ENCODE data around the gene BMF.
A peak's percentile ranks its signal among the peaks of the same experiment; 100 is the strongest.

The BMF gene

DNA sequence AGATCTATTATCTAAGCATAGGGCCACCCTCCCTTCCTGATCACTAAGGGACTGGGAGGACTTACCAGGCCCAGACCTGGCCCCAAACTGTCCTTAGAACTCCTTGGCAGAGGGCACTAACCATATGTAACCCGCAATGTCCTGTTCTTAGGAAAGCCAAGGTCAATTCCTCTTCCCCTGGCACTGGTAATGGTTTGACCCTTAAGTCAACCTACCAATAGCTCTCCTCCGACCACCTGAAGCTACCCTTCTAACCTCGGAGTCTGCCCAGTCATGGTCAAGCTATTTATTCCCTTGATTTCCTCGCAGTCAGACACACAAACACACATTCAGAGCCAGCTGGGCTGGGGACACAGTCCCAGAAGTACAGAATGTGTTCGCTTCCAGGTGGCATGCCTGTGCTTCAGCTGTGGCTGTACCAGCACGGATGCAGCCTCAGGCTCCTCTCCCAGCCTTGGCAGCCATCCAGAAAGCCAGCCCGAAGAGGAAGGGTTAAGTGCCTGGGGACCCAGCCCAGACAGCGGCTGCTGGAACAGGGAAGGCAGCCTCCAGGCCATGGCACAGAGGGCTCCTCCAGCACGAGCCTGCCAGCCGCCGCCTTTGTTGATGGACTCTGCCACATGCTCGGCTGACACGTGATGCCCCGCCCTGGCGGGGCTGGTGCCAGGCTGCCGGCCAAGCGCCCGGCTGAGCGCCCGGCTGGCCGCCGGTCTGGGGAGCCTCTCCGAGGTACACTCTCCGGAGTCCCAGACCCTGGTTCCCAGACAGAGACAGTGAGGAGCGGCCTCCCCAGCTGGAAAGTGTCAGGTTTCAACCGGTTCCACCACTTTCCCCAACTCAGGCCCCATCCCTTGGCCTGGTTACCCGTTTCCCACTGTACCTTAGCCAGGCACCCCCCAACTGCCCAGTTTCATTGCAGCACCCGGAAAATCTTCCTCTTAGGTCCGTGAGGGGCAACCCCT is 5.5 kb downstream of the BMF start:
- no peak for DNase-seq

DNA sequence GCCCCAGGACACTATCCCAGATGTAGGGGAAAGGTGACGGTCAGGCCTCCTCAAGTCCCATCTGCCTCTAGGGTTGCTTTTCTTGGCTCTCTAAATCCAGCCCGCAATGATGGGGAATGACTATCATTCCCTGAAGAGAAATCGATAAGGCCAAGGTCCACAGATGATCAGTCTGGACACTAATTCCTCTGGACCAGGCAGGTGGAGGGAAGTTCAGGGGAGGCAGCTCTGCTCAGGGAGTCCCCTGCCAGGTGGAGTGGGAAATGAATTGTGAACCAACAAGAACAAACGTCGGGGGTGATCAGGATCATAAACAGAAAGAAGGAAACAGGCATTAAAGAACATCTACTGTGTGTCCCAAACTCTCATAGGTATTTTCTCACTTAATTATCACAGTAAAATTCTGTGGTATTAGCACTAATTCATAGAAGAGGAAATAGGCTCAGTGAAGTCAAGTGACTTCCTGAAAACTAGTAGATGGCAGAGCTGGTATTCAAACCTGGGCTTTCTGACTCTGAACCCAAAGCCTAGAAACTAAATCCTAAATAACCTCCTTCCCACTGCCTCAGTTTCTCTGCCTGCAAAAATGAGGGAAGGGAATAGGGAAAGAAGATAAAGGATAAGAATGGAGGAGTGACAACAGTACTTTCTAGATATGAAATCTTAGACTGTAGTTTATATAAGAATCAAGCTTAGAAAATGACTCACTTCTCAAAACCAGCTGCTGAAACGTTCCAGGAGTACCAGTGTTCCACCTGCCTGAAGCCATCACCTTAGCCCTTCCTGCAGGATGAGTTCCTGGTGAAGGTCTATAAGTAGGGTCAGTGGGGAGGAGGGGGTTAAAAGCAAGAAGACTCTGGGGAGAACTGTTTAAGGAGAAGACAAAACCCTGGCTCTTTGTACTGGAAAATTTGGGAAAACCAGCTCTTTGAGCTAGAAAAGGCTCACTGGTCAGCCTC is 7.5 kb downstream of the BMF start:
- no peak for DNase-seq

GRCh38 chr15:40100123-40100946 is 8.3 kb downstream of the BMF start:
- no peak for DNase-seq

- peak; percentile 74 for DNase-seq
Measured at GRCh38 chr15:40098489-40099261, 10.0 kb downstream of the BMF start.

GRCh38 chr15:40097968-40098476 is 10.7 kb downstream of the BMF start:
- no peak for DNase-seq

- no peak for DNase-seq
Measured at GRCh38 chr15:40097096-40097967, 11.3 kb downstream of the BMF start.

DNA sequence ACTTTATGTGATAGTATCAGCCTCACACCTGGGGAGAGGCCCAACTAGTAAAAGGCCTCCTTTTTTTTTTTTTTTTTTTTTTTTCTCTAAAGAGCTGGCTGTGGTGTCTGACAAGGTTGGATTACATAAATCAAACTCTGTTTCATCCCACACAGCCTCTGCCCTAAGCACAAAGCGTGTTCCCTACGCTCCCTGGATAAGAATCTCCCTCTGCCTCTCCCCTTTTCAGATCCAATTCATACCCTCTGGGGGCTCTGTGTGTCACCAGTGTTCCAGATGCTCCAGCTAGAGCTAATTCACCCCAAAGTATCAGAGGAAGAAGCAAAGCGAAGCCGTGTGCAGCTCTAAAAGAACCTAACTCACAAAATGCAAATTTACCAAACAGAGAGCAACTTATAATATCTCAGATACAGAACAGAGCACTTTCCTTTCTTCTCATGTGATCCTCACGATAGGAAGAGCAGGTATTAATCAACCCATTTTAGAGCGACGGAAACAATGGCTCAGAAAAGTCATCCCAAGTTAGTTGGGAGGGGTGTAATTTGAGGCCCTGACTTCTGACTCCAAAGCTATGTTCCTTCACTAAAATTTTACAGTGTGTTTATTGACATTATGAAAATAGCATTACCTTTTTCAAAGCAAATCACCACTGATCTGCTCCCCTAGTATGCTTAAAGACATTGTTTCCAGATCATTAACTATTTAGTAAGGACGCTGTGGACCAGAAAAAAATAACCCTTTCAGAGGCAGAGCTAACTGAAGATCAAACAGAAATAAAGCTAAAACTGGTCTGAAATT is 12.4 kb downstream of the BMF start:
- no peak for DNase-seq

- DNase-seq, result no peak
Measured at GRCh38 chr15:40095371-40096093, 13.1 kb downstream of the BMF start.

DNA sequence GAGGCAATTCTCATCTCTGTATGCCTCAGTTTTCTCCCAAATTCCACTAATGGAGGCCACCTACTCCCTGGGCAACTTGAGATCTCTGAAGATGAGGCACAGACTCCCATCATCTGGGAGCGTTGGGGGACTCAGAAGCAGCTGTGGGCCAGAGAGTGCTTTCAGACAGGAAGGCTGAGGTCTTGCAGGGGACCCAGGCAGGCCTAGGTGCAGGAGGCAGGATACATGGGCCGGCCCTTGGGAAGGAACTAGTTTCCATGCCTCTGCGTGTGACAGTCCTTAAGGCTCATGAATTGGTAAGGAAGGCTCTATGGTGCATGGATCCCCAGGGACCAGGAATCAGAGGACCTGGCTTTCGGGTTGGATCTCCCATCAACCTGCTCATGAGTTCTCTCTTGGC is 14.5 kb downstream of the BMF start:
- DNase-seq, result no peak

DNA sequence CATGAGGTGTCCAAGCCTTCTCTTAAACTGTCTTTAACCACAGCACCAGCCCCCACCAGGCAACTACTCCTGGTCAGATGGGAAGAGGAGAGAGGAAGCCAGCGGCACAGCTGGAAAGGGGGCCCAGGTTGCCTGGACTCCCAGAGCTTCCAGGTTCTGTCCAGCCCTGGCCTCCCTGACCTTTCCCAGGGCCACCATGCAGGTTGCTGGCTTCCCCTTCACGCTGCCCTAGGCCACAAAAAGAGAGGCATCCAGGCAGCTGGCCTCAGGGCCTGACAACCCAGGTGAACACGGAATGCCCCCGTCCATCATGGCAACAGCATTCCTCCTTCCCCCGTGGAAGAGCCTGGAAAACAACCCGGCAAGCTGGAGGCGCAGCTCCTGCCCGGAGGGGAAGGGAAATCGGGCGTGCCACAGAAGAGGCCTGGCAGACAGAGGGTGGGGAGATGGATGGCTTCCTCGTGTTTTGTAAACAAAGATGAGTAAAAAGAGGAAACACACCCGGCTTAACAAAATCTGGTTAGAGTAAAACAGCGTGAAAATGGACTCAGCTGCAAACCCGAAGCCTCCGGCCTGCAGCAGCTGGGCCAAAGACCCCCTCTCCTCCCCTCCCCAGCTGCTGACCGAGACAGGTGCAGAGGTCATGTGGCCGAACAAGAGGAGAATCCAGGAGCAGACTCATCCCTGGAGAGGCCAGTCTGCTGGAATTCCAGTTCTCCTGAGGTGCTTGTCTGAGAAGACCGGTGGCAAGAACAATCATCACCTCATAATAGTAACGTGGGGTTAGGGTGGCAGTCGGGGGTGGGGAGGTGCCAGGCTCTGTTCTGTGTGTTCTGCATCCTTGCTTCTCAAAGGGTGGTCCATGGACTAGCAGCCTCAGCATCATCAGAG is 15.5 kb downstream of the BMF start:
- no peak for DNase-seq

DNA sequence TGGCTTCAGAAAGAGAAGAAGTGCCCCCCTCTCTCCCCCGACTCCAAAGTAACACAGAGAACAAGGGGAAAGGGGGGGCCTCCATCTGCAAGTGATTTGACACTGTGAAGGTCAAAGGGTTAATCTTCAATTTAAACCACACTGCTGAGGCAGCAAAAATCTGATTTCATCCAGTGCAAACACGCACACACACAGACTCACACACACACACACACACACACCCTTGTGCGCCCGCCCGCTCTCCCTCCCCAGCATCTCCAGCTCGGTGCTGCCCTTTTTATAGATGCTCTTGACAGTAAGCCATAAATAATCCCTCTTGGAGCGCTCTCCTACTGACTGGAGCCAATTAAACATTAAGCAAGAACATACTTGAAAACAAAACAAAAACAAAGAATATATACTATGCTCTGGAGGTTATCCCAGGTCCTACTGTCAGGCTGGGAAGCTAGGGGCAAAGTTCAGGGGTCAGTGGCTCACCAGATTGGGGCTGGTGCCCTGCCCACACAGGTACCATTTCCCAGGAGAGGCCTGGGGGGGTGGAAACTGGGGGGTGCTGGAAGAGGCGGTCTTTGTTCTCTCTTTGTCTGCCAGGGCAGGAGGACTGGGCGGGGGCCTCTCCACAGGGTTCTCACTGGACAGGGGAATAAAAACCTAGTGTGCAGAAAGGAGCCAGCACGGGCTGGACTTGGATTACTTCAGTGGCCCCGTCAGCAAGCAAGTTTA is 16.3 kb downstream of the BMF start:
- DNase-seq, result no peak

- DNase-seq, result no peak
Measured at GRCh38 chr15:40091861-40092255, 16.8 kb downstream of the BMF start.

DNA sequence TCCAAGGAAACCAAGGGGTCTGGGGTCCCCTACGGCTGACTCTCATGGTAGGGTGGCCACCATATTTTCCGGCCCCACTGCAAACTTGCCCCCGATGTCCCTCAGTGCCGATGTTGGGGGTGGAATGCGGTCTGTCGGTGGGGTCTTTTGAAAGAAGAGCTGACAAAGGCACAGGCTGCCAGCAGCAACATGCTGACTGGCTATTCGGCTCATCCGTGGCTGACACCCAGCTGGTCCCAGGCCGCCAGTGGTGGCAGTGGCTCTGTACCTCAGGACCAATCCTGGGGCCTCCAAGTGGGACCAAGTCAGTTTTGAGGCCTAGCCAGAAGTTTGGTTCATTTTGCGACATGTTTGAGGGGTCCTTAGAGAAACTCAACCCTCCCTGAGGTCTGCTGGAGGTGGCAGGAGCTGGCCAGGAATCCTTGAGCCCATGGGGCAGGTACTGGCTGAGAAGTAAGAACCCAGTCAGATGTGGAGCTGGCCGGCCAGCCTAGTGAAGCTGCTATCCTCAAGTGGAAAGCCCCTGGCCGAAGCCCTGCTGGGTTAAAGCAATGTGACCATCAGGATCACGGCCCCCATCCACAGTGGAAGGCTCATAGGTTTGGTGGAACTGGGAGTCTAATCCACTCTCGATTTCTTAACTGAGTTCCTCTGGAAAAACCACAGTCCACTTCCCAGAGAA is 17.8 kb downstream of the BMF start:
- DNase-seq, result no peak

DNA sequence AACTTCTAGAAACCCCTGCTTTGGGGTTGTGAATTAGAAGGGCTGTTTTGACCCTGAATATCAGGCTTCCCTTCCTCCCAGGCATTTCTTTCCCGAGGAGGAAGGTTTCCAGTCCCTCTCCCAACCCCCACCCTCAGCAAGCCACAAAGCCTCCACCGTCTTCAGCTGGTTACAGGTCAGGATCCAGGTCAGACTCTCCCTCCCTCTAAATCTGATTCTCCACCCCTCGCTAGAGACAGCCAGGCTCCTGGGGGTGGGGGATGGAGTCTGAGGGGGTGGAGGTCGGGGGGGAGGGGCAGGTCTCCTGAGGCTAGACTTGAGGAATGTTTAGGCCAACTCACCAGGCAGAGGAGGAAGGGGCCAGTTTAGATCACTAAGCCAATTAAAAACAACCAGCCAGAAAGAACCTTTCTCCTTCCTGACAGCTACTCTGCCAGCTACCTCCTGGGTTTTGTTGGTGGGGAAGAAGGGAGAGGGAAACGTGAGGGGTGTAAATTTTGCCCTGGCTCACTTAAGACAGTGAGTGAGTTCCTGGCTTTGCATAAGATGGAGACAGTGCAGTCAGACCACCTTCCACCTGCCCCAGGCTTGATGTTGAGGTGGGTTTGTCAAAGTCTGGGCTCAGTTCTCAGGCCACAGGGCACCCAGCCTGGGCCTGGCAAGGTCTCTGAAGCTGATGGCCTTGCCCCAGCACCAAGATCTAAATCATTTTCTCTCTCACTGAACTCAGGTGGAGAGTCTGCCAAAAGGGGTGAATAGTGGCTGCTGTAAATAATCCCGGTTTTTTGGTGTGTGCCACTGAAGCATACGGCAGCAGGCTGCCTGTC is 19.5 kb downstream of the BMF start:
- DNase-seq, result no peak

Data from CD4-positive, alpha-beta T cell treated with Interleukin-10 for 1 hour (primary cell).